H4 (cell line): ENCODE results near the gene CDKN2A. TPM values are rescaled to one million over a fixed set of nuclear protein-coding genes. Genes with fewer than 3 reads are reported as not detected.

Source experiments
- DNase-seq: peaks from one replicate; pipeline ENCODE4 v3.0.0-alpha.2; 2015; ENCODE audit warnings: low spot score
- total RNA-seq: library from RNA; depleted of rRNA; stranded (reverse); fragments of >200 nt; shearing (Covaris generic); gene quantifications from 2 replicates; pipeline ENCODE4 v1.2.3, GENCODE V29; 2014

Gene CDKN2A
- total RNA-seq, 1 experiment from 2014 or later: 0.68 TPM

DNA sequence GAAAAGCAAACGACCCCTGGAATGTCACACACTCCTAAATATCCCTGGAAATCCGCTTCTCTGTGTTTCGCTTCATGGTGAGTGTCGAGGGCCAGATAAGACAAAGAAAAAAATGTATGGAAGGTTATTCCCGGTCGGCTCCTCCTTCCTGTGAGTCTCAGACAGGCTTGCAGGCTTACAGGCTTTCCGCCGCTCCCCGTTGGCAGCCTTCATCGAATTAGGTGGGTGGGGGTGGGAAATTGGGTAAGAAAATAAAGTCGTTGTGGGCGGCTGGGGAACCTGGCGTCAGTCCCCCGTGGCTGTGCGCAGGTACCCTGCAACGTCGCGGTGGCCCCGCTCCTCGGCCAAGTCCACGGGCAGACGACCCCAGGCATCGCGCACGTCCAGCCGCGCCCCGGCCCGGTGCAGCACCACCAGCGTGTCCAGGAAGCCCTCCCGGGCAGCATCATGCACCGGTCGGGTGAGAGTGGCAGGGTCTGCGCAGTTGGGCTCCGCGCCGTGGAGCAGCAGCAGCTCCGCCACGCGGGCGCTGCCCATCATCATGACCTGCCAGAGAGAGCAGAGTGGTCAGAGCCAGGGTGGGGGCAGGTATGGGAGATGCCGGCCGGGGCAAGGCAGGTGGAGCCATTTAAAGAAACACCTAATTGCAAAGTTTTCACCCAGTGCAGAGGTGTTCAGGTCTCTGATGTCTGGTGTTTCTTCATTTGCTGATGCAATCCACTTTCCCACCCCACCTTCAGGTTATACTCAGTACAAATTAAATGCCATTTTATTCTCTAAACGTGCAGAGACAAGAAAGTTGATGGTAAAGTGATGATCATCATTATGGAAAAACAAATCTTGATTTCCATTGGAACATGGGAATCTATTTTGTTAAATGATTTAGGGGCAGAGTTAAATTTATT is 11.8 kb upstream of the CDKN2A start:
- no peak for DNase-seq

- DNase-seq: no peak
These were observed 11.0 kb upstream of the CDKN2A start for GRCh38 chr9:22005021-22005701.

DNA sequence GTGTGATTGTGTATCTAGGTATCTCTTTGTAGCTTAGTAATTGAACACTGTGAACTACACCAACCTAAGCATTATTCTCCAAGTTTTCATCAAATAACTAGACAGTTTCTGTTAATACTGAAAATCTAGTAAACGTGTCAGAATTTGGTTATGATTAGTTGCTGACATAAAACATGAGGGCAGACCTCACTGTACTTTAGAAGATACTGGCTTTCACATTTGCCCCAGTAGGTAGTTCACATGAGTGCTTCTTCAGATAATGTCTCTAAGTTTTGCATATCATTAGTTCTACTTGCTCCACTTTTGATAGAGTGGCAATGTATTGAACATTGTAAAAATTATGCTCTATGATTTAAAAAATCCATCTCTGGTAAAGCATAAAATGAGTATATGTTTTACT is 7.8 kb upstream of the CDKN2A start:
- no peak for DNase-seq

- no peak for DNase-seq
These were observed 3.8 kb upstream of the CDKN2A start for GRCh38 chr9:21998026-21998425.

DNA sequence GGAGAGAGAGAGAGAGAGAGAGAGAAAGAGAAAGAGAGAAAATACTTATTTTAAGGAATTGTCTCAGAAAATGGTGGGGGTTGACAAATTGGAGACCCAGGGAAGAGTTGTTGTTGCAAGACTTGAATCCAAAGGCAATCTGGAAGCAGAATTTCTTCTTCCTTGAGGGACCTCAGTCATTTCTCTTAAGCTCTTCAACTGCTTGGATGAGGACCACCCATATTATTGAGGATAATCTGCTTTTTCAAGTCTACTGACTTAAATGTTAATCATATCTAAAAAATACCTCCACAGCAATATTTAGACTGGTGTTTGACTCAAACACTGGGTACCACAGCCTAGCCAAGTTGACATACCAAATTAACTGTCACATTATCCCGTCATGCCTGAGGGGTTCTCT is 3.3 kb upstream of the CDKN2A start:
- no peak for DNase-seq

GRCh38 chr9:21996858-21997257 is 2.7 kb upstream of the CDKN2A start:
- DNase-seq: no peak

DNA sequence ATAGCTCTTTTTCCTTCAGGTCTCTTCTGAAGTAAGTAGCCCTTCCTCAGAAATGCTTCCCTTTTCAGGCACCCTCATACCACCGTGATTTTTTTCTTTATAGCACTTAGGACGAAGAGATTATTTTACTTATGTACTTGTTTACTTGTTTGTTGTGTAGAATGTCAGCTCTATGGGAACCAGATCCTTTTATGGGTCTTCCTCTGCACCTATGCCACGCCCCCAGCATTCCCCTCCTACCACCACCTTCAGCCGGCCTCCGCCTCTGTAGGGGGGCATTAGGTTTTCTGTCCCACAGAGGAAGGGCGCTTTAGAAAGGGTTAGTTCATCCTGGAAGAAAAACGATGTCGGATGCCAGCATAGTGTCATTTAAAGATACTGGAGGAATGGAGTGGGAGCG is 2.2 kb upstream of the CDKN2A start:
- no peak for DNase-seq

DNA sequence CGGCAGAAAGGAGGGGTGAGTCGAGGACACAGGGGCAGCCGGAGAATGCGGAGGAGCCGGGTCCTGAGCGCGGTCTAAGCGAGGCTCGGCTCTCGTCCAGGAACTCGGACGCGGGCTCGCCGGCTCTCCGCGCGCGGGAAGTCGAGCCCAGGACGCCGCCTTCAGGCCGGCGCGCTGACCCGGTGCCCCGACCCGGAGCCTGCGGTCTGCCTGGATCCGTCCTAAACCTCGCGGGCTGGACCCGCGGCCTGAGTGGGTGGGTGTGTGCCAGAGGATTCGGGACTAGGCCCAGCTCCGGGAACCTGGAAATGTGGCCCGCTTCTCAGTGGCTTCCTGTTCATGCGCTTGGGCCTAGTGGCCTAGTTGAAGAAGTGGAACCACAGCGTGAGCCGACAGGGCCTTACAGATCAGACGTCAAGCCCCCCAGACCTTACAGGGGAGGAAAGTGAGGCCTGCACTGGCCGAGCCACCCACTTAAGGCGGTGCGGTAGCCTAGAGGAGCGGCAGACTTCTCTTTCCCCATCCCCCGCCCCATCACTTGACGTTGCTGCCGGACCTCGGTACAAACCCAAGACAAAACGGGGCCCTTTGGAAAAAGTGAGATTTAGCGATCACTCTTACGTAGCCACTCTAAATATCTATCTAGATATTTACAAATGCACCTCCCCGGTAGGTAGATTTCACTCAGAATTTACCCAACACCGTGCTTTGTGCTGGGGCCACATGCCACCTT is 1.6 kb upstream of the CDKN2A start:
- DNase-seq: no peak

DNA sequence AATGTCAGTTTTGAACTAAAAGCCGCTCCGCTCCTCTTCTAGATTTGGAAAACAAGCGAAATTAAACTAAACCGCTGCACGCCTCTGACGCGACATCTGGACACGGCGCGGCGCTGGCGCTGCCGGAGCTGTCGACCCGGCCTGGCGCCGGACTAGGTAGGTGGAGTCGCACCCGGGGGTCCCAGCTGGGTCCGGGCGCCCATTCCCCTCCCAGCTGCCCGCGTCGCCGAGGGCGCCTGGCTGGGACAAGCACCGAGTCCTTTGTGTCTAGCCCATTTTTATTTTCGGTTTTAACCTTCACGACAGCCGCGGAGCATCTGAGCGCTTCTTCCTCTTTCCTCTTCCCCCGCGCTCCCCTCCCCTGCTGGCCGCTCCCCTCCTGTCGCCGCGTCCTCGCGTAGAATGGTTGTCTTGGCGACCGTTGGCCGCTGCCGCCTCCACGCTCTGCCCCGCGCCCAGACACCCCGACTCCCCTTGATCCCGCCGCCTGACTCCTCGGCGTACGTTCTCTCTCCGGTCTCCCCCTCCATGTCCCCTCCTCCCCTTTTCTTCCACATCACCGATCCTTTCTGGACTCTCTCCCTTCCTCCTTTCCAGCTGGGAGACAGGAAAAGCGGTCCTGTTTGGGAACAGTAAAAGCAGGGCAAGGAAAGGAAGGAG is 944 bp upstream of the CDKN2A start:
- DNase-seq: no peak

DNA sequence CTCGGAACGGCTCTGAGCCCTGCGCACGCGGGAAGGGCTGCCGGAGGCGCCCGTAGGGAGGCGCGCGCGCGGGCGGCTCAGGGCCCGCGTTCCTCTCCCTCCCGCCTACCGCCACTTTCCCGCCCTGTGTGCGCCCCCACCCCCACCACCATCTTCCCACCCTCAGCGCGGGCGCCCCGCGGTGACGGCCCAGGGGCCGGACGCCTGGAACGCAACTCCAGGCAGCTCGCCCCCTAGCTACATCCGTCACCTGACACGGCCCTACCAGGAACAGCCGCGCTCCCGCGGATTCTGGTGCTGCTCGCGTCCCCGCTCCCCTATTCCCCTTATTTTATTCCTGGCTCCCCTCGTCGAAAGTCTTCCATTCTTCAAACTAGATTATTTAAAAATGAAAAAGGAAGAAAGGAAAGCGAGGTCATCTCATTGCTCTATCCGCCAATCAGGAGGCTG is 389 bp upstream of the CDKN2A start, which contains the start of gene CDKN2B-AS1:
Gene CDKN2B-AS1 (plus strand): TSS at position 236 of the 450 bp plus-strand sequence.
- no peak for DNase-seq

- DNase-seq: no peak
These were observed 1.2 kb downstream of the CDKN2A start for GRCh38 chr9:21993007-21993406.

DNA sequence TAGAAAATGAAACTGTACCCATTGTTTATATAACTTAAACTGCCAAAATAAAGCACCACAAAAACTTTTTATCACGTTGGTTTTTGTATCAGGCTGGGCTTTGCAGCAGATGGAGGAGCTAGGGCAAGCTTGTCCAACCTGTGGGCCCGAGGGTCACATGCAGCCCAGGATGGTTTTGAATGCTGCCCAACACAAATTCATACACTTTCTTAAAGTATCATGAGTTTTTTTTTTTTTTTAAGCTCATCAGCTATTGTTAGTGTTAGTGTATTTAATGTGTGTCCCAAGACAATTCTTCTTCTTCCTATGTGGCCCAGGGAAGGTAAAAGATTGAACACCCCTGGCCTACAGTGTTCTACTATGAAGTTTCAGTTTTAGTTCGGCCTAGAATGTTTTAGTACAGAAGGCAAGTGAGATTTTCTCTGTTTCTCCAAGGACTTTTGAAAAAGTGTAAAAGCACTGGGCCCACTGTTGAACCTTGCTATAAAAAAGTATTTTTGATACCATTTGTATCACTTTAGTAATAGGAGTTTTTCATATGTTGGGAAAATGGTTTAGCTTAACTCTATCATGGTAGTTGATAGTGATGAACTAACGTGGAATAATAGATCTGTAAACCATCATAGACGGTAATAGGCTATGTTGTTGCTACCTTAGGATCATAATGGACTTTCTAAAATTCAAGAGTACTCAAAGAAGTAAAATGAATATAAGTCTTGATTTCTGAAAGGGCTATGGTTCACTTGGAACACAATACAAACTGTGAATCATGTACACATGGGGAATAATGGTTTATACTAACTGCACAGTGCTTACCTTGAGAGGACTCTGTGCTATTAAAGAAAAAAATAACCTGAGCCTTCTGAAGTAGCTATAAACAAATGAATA is 2.9 kb downstream of the CDKN2A start:
- no peak for DNase-seq

GRCh38 chr9:21989440-21990189 is 4.6 kb downstream of the CDKN2A start:
- DNase-seq: no peak

DNA sequence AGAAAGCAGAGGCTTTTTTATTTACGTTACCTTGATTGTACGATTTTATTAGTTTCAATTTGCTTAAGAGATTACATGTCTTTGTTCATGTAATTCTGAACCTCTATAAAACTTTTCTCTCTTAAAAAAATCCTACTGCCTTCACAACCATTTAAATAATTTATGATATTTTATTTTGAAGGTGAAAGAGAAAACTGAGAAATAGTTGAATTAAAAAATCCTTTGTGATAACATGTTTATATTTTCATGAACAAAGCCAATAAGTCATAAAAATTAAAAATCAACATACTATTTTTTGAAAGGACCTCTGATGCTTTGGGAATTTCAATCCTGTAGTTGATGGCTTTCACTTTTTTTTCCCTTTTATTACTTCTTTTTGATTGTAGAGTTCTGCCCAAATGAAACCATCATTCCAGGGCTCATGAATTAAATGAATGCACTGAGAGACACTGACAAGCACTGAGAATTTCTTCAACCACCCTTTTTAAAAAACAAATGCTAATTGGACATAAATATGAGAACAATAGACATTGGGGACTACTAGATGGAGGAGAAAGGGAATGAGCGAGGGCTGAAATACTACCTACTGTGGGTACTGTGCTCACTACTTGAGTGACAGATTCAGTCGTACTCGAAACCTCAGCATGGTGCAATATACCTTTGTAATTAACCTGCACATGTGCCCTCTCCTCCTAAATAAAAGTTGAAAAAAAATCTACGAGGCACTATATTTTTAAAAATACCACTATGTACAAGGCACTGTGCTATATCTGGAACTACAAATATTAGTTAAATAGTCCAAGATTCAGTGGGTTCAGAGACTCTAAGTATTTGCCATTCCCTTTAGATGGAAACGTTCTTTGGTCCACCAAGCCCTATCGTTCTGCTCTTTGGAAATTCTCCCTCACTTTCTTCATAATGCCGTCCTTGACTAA is 5.9 kb downstream of the CDKN2A start:
- DNase-seq: no peak

GRCh38 chr9:21985964-21986667 is 8.1 kb downstream of the CDKN2A start:
- DNase-seq: no peak

- no peak for DNase-seq
These were observed 10.1 kb downstream of the CDKN2A start for GRCh38 chr9:21984101-21984500.

DNA sequence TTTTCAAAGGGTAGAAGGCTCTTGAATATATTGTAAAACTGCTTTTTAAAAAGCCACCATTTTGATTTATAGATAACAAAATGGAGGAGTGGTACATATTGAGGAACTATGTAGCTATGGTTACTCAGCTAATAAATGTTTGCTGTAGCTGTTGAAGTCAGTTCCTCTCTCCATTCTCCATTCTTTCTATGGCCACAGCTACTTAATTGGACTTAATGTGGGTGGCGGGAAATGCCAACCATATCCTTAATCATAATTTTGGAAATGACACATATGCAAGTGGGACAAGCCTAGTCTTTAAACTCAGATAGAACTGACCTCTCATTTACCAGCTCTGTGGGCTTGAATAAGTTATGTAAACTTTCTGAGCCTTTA is 10.6 kb downstream of the CDKN2A start:
- no peak for DNase-seq

- DNase-seq: no peak
These were observed 11.2 kb downstream of the CDKN2A start for GRCh38 chr9:21982861-21983560.
